Upper lobe of left lung (tissue), 6 donors: ENCODE results near the gene DMP1. TPM values are rescaled to one million over a fixed set of nuclear protein-coding genes. Genes with fewer than 3 reads are reported as not detected.

Experiments
- ATAC-seq, 2 donors: fragments of 200-7000 bp; cut with Tn5 transposase; one replicate each; pipeline ENCODE4 v1.9.1; 2022; ENCODE audit warnings: mild to moderate bottlenecking in 2 of 2, moderate library complexity in 2 of 2; ENCODE audit not compliant: low FRiP score in 2 of 2
- DNase-seq, 2 donors: peaks; one replicate each; pipeline ENCODE4 v3.0.0-alpha.2; 2019 to 2020
- H3K27ac ChIP-seq, 4 donors: fragments of 200-600 bp; sonication (generic); one replicate each; pipeline ENCODE4 v1.5.1; 2016 to 2019
- H3K27me3 ChIP-seq, 4 donors: fragments of 200-600 bp; sonication (generic); one replicate each; pipeline ENCODE4 v1.5.1; 2017 to 2019
- H3K36me3 ChIP-seq, 4 donors: fragments of 200-600 bp; sonication (generic); one replicate each; pipeline ENCODE4 v1.5.1; 2016 to 2019
- H3K4me1 ChIP-seq, 4 donors: fragments of 200-600 bp; sonication (generic); one replicate each; pipeline ENCODE4 v1.5.1; 2018 to 2019
- H3K4me3 ChIP-seq, 4 donors: fragments of 200-600 bp; sonication (generic); one replicate each; pipeline ENCODE4 v1.5.1; 2017 to 2019; ENCODE audit warnings: mild to moderate bottlenecking in 2 of 4, moderate library complexity in 1 of 4
- H3K9me3 ChIP-seq, 4 donors: fragments of 200-600 bp; sonication (generic); one replicate each; pipeline ENCODE4 v1.5.1; 2018 to 2019
- EP300 ChIP-seq, 4 donors: sonication (generic); formaldehyde crosslinking; IDR thresholded peaks; one replicate each; pipeline ENCODE4 v1.5.1; 2017; ENCODE audit warnings: antibody characterized with exemption in 4 of 4, control low read depth in 2 of 4
- POLR2A ChIP-seq, 4 donors: fragments of 450-650 bp; IDR thresholded peaks; one replicate each; pipeline ENCODE4 v1.5.1; 2016 to 2017; ENCODE audit warnings: antibody characterized with exemption in 4 of 4, mild to moderate bottlenecking in 2 of 4
- POLR2AphosphoS5 ChIP-seq, 2 donors: sonication (generic); formaldehyde crosslinking; IDR thresholded peaks; one replicate each; pipeline ENCODE4 v1.5.1; 2017; ENCODE audit warnings: antibody characterized with exemption in 2 of 2
- WGBS, 2 donors: methylation state at CpG; one replicate each; pipeline ENCODE4 v1.1.5; 2017 to 2018; 5-methylcytosine and 5-hydroxymethylcytosine counted together
- total RNA-seq, 6 donors: library from RNA; depleted of rRNA in 4 of 6; stranded (reverse); fragments of >200 nt in 4 of 6; gene quantifications; one replicate each; pipeline versions ENCODE4 v1.1.0 to v1.2.1, GENCODE V29; 2016 to 2021
- TF ChIP-seq, protein P1 (sequence below), 6 experiments: fragments of 450-650 bp in 4 of 6; fragments of 200-600 bp in 2 of 6; sonication (generic) in 2 of 6; IDR thresholded peaks; one replicate each; pipeline ENCODE4 v1.5.1; 2016 to 2019; ENCODE audit warnings: antibody characterized with exemption in 6 of 6
- donor health status: DM: no; HTN: no; CAD: no; lungs with moderate emphysema.
- donor health status: DM: no; HTN: yes; CAD: no; lungs with severe emphysema.

The DMP1 gene
- total RNA-seq, 6 donors from 2014 or later, result not detected

GRCh38 chr4:87632469-87632868 is 17.6 kb upstream of the DMP1 start:
- no peak for TF ChIP-seq POLR2AphosphoS5 (IDR thresholded peaks at IDR 0.05)
- TF ChIP-seq, protein P1, sequence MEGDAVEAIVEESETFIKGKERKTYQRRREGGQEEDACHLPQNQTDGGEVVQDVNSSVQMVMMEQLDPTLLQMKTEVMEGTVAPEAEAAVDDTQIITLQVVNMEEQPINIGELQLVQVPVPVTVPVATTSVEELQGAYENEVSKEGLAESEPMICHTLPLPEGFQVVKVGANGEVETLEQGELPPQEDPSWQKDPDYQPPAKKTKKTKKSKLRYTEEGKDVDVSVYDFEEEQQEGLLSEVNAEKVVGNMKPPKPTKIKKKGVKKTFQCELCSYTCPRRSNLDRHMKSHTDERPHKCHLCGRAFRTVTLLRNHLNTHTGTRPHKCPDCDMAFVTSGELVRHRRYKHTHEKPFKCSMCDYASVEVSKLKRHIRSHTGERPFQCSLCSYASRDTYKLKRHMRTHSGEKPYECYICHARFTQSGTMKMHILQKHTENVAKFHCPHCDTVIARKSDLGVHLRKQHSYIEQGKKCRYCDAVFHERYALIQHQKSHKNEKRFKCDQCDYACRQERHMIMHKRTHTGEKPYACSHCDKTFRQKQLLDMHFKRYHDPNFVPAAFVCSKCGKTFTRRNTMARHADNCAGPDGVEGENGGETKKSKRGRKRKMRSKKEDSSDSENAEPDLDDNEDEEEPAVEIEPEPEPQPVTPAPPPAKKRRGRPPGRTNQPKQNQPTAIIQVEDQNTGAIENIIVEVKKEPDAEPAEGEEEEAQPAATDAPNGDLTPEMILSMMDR (IDR thresholded peaks at IDR 0.05), result no peak
- no peak for TF ChIP-seq EP300 (IDR thresholded peaks at IDR 0.05)
- no peak for TF ChIP-seq POLR2A (IDR thresholded peaks at IDR 0.05)
- ATAC-seq, result no peak

DNA sequence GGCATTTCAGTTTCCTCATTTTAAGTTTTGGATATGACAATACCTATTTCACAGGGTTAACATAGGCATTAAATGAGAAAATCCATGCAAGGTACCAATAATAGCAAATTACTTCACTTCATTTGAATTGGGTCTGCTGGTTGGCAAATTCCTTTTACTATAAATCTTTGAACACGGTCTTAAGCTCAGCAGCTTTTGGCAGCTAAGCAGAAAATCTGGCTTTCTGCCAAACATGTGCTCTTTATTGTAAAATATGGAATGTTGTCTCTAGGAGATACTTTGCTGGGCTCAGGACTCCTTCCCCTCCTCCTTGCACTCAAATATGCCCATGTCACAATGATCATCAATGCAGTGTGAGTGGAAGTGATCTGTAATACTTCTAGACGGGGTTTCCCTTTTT is 16.8 kb upstream of the DMP1 start:
- no peak for TF ChIP-seq EP300 (IDR thresholded peaks at IDR 0.05)
- H3K27me3 ChIP-seq, result no peaks in the 10 kb centered on the region
- H3K4me1 ChIP-seq, result no peaks in the 10 kb centered on the region
- H3K27ac ChIP-seq, result no peak overlapping the region
- ATAC-seq, result no peak
- no peaks in the 10 kb centered on the region for H3K36me3 ChIP-seq
- WGBS, 2 donors, result 22 to 45% methylated on average over 2 of the region's 2 CpGs
- no peaks in the 10 kb centered on the region for H3K9me3 ChIP-seq
- no peak overlapping the region for H3K4me3 ChIP-seq
- no peak for DNase-seq

More at GRCh38 chr4:87632469-87632868, 17.6 kb upstream of the DMP1 start:
- Histone ChIP-seq H3K27me3 (no peaks in the 10 kb centered on the region), H3K9me3 (no peaks in the 10 kb centered on the region), H3K4me3 (no peak overlapping the region), H3K36me3 (no peaks in the 10 kb centered on the region), H3K4me1 (no peaks in the 10 kb centered on the region), H3K27ac (no peak overlapping the region)
- DNase-seq, result no peak
- 88 to 95% methylated on average over 1 of the region's 1 CpG for WGBS, 2 donors

- H3K36me3 ChIP-seq, result no peaks in the 10 kb centered on the region
- TF ChIP-seq, protein P1 (IDR thresholded peaks at IDR 0.05), result no peak
- no peak for TF ChIP-seq POLR2A (IDR thresholded peaks at IDR 0.05)
- TF ChIP-seq POLR2AphosphoS5 (IDR thresholded peaks at IDR 0.05), result no peak
- no peak for TF ChIP-seq EP300 (IDR thresholded peaks at IDR 0.05)
- no peak overlapping the region for H3K4me3 ChIP-seq
- H3K27me3 ChIP-seq, result no peaks in the 10 kb centered on the region
- ATAC-seq, result no peak
- no peaks in the 10 kb centered on the region for H3K9me3 ChIP-seq
- WGBS, 2 donors, result 95 to 100% methylated on average over 6 of the region's 6 CpGs
- H3K4me1 ChIP-seq, result no peaks in the 10 kb centered on the region
- H3K27ac ChIP-seq, result no peak overlapping the region
- no peak for DNase-seq
These were observed 5.8 kb upstream of the DMP1 start for GRCh38 chr4:87644286-87644685.

GRCh38 chr4:87650938-87651337 is 858 bp downstream of the DMP1 start:
- no peak for TF ChIP-seq POLR2AphosphoS5 (IDR thresholded peaks at IDR 0.05)
- no peak for TF ChIP-seq POLR2A (IDR thresholded peaks at IDR 0.05)
- TF ChIP-seq, protein P1 (IDR thresholded peaks at IDR 0.05), result no peak
- no peak for TF ChIP-seq EP300 (IDR thresholded peaks at IDR 0.05)
- no peak overlapping the region for H3K27ac ChIP-seq
- no peaks in the 10 kb centered on the region for H3K27me3 ChIP-seq
- no peak for ATAC-seq
- no peak for DNase-seq
- no peak overlapping the region for H3K4me3 ChIP-seq
- no peaks in the 10 kb centered on the region for H3K36me3 ChIP-seq
- no peaks in the 10 kb centered on the region for H3K4me1 ChIP-seq
- WGBS, 2 donors, result 77 to 81% methylated on average over 2 of the region's 2 CpGs
- H3K9me3 ChIP-seq, result no peaks in the 10 kb centered on the region

DNA sequence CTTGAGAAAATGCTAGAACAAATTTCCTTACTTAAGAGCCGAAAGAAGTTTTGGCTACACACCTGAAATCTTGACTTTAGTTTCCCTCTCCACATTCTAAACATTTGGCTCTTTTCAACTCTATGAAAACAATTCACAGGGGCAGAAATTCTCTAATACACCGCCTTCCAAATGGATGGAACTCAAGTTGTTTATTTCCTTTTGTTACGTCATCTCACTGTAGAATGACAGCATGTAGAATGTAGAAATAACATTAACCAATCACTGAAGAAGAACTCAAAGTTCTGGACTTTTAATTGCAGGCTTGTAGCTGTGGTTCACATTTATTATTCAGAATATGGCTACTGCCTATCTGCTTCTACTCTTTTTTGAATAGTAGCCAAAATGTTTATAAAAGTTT is 1.9 kb downstream of the DMP1 start:
- ATAC-seq (no peak), DNase-seq (no peak)
- H3K4me1 ChIP-seq, result no peaks in the 10 kb centered on the region
- no peaks in the 10 kb centered on the region for H3K36me3 ChIP-seq
- no peaks in the 10 kb centered on the region for H3K27me3 ChIP-seq
- TF ChIP-seq, protein P1 (IDR thresholded peaks at IDR 0.05), result no peak
- TF ChIP-seq POLR2AphosphoS5 (IDR thresholded peaks at IDR 0.05) (no peak), EP300 (IDR thresholded peaks at IDR 0.05) (no peak)
- no peak overlapping the region for H3K27ac ChIP-seq
- H3K4me3 ChIP-seq, result no peak overlapping the region
- 72 to 78% methylated on average over 3 of the region's 3 CpGs for WGBS, 2 donors
- no peaks in the 10 kb centered on the region for H3K9me3 ChIP-seq
